Measurements from ENCODE around the gene RELL1. TPM values are rescaled to one million over a fixed set of nuclear protein-coding genes. Genes with fewer than 3 reads are reported as not detected.
A peak's percentile ranks its signal among the peaks of the same experiment; 100 is the strongest.

Gene RELL1
- total RNA-seq, 1 donor from 2014 or later, result 36.6 TPM

DNA sequence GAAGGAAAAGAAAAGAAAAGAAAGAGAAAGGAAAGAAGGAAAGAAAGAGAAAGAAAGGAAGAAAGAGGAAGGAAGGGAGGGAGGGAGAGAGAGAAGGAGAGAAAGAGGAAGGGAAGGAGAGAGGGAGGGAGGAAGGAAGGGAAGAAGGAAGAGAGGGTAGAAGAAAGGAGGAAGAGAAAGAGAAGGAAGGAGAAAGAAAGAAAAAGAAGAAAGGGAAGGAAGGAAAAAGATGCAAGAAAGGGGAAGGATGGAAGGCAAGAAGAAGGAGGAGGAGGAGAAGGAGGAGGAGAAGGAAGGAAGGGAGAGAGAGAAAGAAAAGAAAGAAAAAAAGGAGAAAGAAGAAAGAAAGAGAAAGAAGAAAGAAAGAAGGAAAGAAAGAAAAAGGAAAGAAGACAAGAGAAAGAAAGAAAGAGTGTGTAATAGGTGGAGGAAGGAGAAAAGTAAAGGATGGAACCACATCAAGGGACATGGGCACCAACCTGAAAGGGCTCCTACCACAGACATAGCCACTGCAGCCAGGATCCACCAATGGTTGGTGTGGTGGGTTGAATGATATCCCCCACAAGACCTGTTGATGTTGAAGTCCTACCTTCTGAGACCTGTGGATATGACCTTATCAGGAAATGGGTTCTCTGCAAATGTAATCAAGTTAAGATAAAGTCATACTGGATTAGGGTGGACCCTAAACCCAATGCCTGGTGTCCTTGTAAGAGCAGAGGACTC, 80.2 kb downstream of the RELL1 start:
- H3K4me3 Mint-ChIP-seq (ENCODE audit: unreplicated experiment), result no peak overlapping the region
- no peak for DNase-seq (ENCODE audit: low spot score)
- H3K36me3 Mint-ChIP-seq (ENCODE audit: low read depth, unreplicated experiment), result peaks cover 14% of the 10 kb centered on the region
- H3K27ac Mint-ChIP-seq (ENCODE audit: unreplicated experiment), result no peak overlapping the region
- H3K9me3 Mint-ChIP-seq (ENCODE audit: unreplicated experiment), result no peaks in the 10 kb centered on the region
- peaks cover 23% of the 10 kb centered on the region for H3K4me1 Mint-ChIP-seq (ENCODE audit: unreplicated experiment)
- H3K27me3 Mint-ChIP-seq (ENCODE audit: unreplicated experiment), result peaks cover 7% of the 10 kb centered on the region
- no peak for TF ChIP-seq CTCF (IDR thresholded peaks at IDR 0.05; ENCODE audit: unreplicated experiment)

- Mint-ChIP-seq H3K4me1 (ENCODE audit: unreplicated experiment) (peaks cover 26% of the 10 kb centered on the region), H3K36me3 (ENCODE audit: low read depth, unreplicated experiment) (peaks cover 9% of the 10 kb centered on the region)
- no peak for DNase-seq (ENCODE audit: low spot score)
These were observed 81.7 kb downstream of the RELL1 start for GRCh38 chr4:37604461-37604860.

DNA sequence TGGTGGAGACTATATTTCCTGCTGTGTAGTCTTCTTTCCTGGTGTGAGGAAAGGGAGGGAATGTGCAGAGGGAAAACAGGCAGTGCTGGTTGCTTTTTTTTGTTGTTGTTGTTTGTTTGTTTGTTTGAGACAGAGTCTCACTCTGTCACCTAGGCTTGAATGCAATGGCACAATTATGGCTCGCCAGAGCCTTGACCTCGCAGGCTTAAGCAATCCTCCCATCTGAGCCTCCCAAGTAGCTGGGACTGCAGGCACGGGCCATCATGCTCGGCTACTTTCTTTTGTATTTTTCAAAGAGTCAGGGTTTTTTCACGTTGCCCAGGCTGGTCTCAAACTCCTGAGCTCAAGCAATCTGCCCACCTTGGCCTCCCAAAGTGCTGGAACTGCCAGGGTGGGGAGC, 82.5 kb downstream of the RELL1 start:
- no peak overlapping the region for H3K4me3 Mint-ChIP-seq (ENCODE audit: unreplicated experiment)
- no peak for TF ChIP-seq CTCF (IDR thresholded peaks at IDR 0.05; ENCODE audit: unreplicated experiment)
- H3K4me1 Mint-ChIP-seq (ENCODE audit: unreplicated experiment), result peaks cover 26% of the 10 kb centered on the region
- no peaks in the 10 kb centered on the region for H3K9me3 Mint-ChIP-seq (ENCODE audit: unreplicated experiment)
- peaks cover 1% of the 10 kb centered on the region for H3K36me3 Mint-ChIP-seq (ENCODE audit: low read depth, unreplicated experiment)
- no peak overlapping the region for H3K27ac Mint-ChIP-seq (ENCODE audit: unreplicated experiment)
- H3K27me3 Mint-ChIP-seq (ENCODE audit: unreplicated experiment), result peaks cover 9% of the 10 kb centered on the region
- DNase-seq (ENCODE audit: low spot score), result no peak

More at GRCh38 chr4:37604461-37604860, 81.7 kb downstream of the RELL1 start:
- H3K27me3 Mint-ChIP-seq (ENCODE audit: unreplicated experiment), result peaks cover 11% of the 10 kb centered on the region
- H3K27ac Mint-ChIP-seq (ENCODE audit: unreplicated experiment), result no peak overlapping the region
- H3K9me3 Mint-ChIP-seq (ENCODE audit: unreplicated experiment), result no peaks in the 10 kb centered on the region
- H3K4me3 Mint-ChIP-seq (ENCODE audit: unreplicated experiment), result no peak overlapping the region
- no peak for TF ChIP-seq CTCF (IDR thresholded peaks at IDR 0.05; ENCODE audit: unreplicated experiment)

DNA sequence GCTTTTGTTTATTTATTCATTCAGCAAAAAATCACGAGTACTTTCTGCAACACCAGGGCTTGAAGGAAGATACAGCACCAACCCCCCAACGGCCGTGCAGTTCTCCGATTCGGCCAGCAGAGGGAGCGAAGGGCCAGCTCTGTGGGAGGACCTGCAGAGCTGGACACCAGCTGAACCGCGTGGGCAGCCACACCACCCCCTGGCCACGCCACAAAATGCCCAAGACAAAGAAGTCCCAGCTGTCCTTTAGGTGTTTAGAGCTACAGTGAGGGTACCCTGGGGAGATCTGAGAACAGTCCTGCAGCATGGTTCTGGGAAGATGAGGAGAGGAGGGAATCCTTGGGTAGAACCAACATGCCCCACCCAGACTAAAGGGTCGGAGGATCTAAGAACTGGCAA, 83.1 kb downstream of the RELL1 start:
- peaks cover 9% of the 10 kb centered on the region for H3K27me3 Mint-ChIP-seq (ENCODE audit: unreplicated experiment)
- TF ChIP-seq CTCF (IDR thresholded peaks at IDR 0.05; ENCODE audit: unreplicated experiment), result peak; percentile 96
- H3K27ac Mint-ChIP-seq (ENCODE audit: unreplicated experiment), result no peak overlapping the region
- peak overlapping the region; percentile 54 for H3K4me3 Mint-ChIP-seq (ENCODE audit: unreplicated experiment)
- H3K9me3 Mint-ChIP-seq (ENCODE audit: unreplicated experiment), result no peaks in the 10 kb centered on the region
- peaks cover 26% of the 10 kb centered on the region for H3K4me1 Mint-ChIP-seq (ENCODE audit: unreplicated experiment)
- no peaks in the 10 kb centered on the region for H3K36me3 Mint-ChIP-seq (ENCODE audit: low read depth, unreplicated experiment)
- DNase-seq (ENCODE audit: low spot score), result peak; percentile 87

DNA sequence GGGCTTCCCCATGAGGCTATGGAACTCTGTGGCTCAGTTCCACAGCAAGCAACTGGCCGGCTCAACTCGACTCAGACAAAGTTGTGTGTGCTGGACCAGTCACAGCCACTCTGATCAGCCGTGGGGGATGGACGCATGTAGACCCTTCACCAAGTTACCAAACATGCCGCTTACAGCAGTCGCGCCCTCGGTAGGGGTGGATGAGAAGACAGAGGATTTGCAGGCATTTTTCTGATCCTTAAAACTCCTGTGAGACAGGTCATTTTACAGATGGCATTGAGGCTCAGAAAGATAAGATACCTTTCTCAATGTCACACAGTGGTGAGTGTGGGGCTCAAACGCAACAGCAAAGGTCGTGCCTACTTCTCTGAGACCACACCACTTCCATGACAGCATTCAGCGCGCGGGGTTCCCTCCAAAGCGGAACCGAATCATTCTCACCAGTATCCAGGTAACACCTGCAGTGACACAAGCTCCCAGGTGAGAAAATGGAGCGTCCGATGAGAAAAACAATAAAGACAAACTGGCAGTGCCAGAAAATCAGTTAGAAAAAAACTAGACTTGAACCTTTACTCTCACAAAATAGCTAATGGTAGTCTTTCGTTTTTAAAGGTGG, 83.6 kb downstream of the RELL1 start:
- Mint-ChIP-seq H3K9me3 (ENCODE audit: unreplicated experiment) (no peaks in the 10 kb centered on the region), H3K36me3 (ENCODE audit: low read depth, unreplicated experiment) (no peaks in the 10 kb centered on the region), H3K4me1 (ENCODE audit: unreplicated experiment) (peaks cover 26% of the 10 kb centered on the region), H3K27ac (ENCODE audit: unreplicated experiment) (no peak overlapping the region), H3K4me3 (ENCODE audit: unreplicated experiment) (no peak overlapping the region), H3K27me3 (ENCODE audit: unreplicated experiment) (peaks cover 9% of the 10 kb centered on the region)
- no peak for TF ChIP-seq CTCF (IDR thresholded peaks at IDR 0.05; ENCODE audit: unreplicated experiment)
- no peak for DNase-seq (ENCODE audit: low spot score)
